ENCODE measurements around the gene RGS9.
"Not testable (repeated sequence)": the region's sequence is repeated elsewhere in the genome, so short reads cannot be mapped to it uniquely, and the experiment has no call there.

The RGS9 gene

GRCh38 chr17:65158041-65158440 lies 20.9 kb downstream of the RGS9 start:
- no peak for DNase-seq

- no peak for DNase-seq
These were observed 21.5 kb downstream of the RGS9 start for GRCh38 chr17:65158622-65159021.

GRCh38 chr17:65160516-65160915 lies 23.3 kb downstream of the RGS9 start:
- DNase-seq, result no peak

GRCh38 chr17:65163990-65164495 lies 26.9 kb downstream of the RGS9 start:
- DNase-seq, result no peak

GRCh38 chr17:65166787-65167186 lies 29.6 kb downstream of the RGS9 start:
- no peak for DNase-seq

- no peak for DNase-seq
These were observed 30.4 kb downstream of the RGS9 start for GRCh38 chr17:65167566-65167965.

- DNase-seq, result no peak
These were observed 32.5 kb downstream of the RGS9 start for GRCh38 chr17:65169691-65170090.

- DNase-seq, result peak; percentile 18
These were observed 33.7 kb downstream of the RGS9 start for GRCh38 chr17:65170839-65171238.

- DNase-seq, result no peak
These were observed 34.6 kb downstream of the RGS9 start for GRCh38 chr17:65171752-65172151.

- no peak for DNase-seq
These were observed 35.4 kb downstream of the RGS9 start for GRCh38 chr17:65172496-65173136.

GRCh38 chr17:65173284-65173793 lies 36.2 kb downstream of the RGS9 start:
- DNase-seq, result no peak

- no peak for DNase-seq
These were observed 37.0 kb downstream of the RGS9 start for GRCh38 chr17:65173976-65174683.

- DNase-seq, result no peak
These were observed 37.8 kb downstream of the RGS9 start for GRCh38 chr17:65174974-65175373.

GRCh38 chr17:65175952-65176351 lies 38.8 kb downstream of the RGS9 start:
- no peak for DNase-seq

- DNase-seq, result no peak
These were observed 39.7 kb downstream of the RGS9 start for GRCh38 chr17:65176646-65177409.

GRCh38 chr17:65177901-65178300 lies 40.7 kb downstream of the RGS9 start:
- DNase-seq, result no peak

GRCh38 chr17:65180276-65180675 lies 43.1 kb downstream of the RGS9 start:
- not testable (repeated sequence) for DNase-seq

- not testable (repeated sequence) for DNase-seq
These were observed 43.6 kb downstream of the RGS9 start for GRCh38 chr17:65180752-65181236.

GRCh38 chr17:65181237-65182061 lies 44.3 kb downstream of the RGS9 start:
- DNase-seq, result no peak

- no peak for DNase-seq
These were observed 45.1 kb downstream of the RGS9 start for GRCh38 chr17:65182233-65182632.

- DNase-seq, result no peak
These were observed 46.6 kb downstream of the RGS9 start for GRCh38 chr17:65183736-65184135.

- no peak for DNase-seq
These were observed 47.2 kb downstream of the RGS9 start for GRCh38 chr17:65184235-65184959.

Data from DMS79 (cell line).